SK-N-SH treated with all-trans-retinoic acid at 6 μM for 48 hours (cell line): ENCODE results near the gene PRCC.
"Not testable (repeated sequence)": the region's sequence is repeated elsewhere in the genome, so short reads cannot be mapped to it uniquely, and the experiment has no call there.

Source experiments
- ATAC-seq: fragments of 200-7000 bp; cut with Tn5 transposase; 3 replicates; pipeline ENCODE4 v1.9.1; 2020; ENCODE audit warnings: mild to moderate bottlenecking, moderate library complexity
- ARNTL ChIP-seq: fragments of 450-650 bp; formaldehyde crosslinking; IDR thresholded peaks from 2 replicates; pipeline ENCODE4 v1.5.0; 2020; ENCODE audit warnings: low read depth, mild to moderate bottlenecking, moderate library complexity, borderline replicate concordance
- BACH2 ChIP-seq: fragments of 250-450 bp; sonication (Bioruptor Pico); IDR thresholded peaks from 2 replicates; pipeline ENCODE4 v1.9.0; 2021; ENCODE audit warnings: mild to moderate bottlenecking, borderline replicate concordance
- CREB5 ChIP-seq: fragments of 250-450 bp; sonication (Bioruptor Pico); IDR thresholded peaks from 2 replicates; pipeline ENCODE4 v1.5.1; 2020; ENCODE audit warnings: low read depth, mild to moderate bottlenecking, moderate library complexity
- CSDC2 ChIP-seq: fragments of 250-450 bp; sonication (Bioruptor Pico); IDR thresholded peaks from 2 replicates; pipeline ENCODE4 v1.5.0; 2020; ENCODE audit warnings: mild to moderate bottlenecking, moderate library complexity
- ESRRG ChIP-seq: fragments of 250-450 bp; sonication (Bioruptor Pico); IDR thresholded peaks from 2 replicates; pipeline ENCODE4 v1.6.1; 2021; ENCODE audit warnings: mild to moderate bottlenecking
- ISL1 ChIP-seq: fragments of 250-450 bp; sonication (Bioruptor Pico); IDR thresholded peaks from 2 replicates; pipeline ENCODE4 v2.1.2; 2022; ENCODE audit warnings: mild to moderate bottlenecking, moderate library complexity
- OSR1 ChIP-seq: fragments of 250-450 bp; sonication (Bioruptor Pico); IDR thresholded peaks from 2 replicates; pipeline ENCODE4 v1.8.0; 2022; ENCODE audit warnings: moderate library complexity, mild to moderate bottlenecking, inconsistent platforms
- PATZ1 ChIP-seq: fragments of 250-450 bp; sonication (Bioruptor Pico); IDR thresholded peaks from 2 replicates; pipeline ENCODE4 v1.8.0; 2020; ENCODE audit warnings: mild to moderate bottlenecking, moderate library complexity, borderline replicate concordance
- POU6F1 ChIP-seq: fragments of 250-450 bp; sonication (Bioruptor Pico); IDR thresholded peaks from 2 replicates; pipeline ENCODE4 v1.8.0; 2021; ENCODE audit warnings: low read depth, mild to moderate bottlenecking, moderate library complexity, borderline replicate concordance
- PPARA ChIP-seq: fragments of 250-450 bp; sonication (Bioruptor Pico); IDR thresholded peaks from 2 replicates; pipeline ENCODE4 v1.5.0; 2020; ENCODE audit warnings: mild to moderate bottlenecking, borderline replicate concordance
- RARB ChIP-seq: fragments of 250-450 bp; sonication (Bioruptor Pico); IDR thresholded peaks from 2 replicates; pipeline ENCODE4 v1.8.0; 2021; ENCODE audit warnings: mild to moderate bottlenecking, moderate library complexity
- SNAI2 ChIP-seq: fragments of 250-450 bp; sonication (Bioruptor Pico); IDR thresholded peaks from 2 replicates; pipeline ENCODE4 v1.5.0; 2020; ENCODE audit warnings: mild to moderate bottlenecking, moderate library complexity
- TCF4 ChIP-seq: fragments of 250-450 bp; sonication (Bioruptor Pico); IDR thresholded peaks from 2 replicates; pipeline ENCODE4 v1.8.0; 2021; ENCODE audit warnings: mild to moderate bottlenecking, moderate library complexity, borderline replicate concordance
- TOX ChIP-seq: fragments of 250-450 bp; sonication (Bioruptor Pico); IDR thresholded peaks from 2 replicates; pipeline ENCODE4 v1.8.0; 2021; ENCODE audit warnings: mild to moderate bottlenecking, moderate library complexity, borderline replicate concordance
- TSHZ2 ChIP-seq: fragments of 250-450 bp; sonication (Bioruptor Pico); IDR thresholded peaks from 2 replicates; pipeline ENCODE4 v1.5.0; 2020; ENCODE audit warnings: mild to moderate bottlenecking, moderate library complexity
- ZFP3 ChIP-seq: fragments of 250-450 bp; sonication (Bioruptor Pico); IDR thresholded peaks from 2 replicates; pipeline ENCODE4 v1.5.0; 2020; ENCODE audit warnings: mild to moderate bottlenecking, moderate library complexity
- ZFP30 ChIP-seq: fragments of 450-650 bp; formaldehyde crosslinking; IDR thresholded peaks from 2 replicates; pipeline ENCODE4 v1.5.0; 2022; ENCODE audit warnings: mild to moderate bottlenecking, moderate library complexity
- ZNF565 ChIP-seq: fragments of 450-650 bp; formaldehyde crosslinking; conservative IDR thresholded peaks from 2 replicates; pipeline ENCODE4 v1.5.0; 2020; ENCODE audit warnings: low read depth, mild to moderate bottlenecking, moderate library complexity
- ZNF70 ChIP-seq: fragments of 450-650 bp; formaldehyde crosslinking; IDR thresholded peaks from 2 replicates; pipeline ENCODE4 v1.5.0; 2020; ENCODE audit warnings: mild to moderate bottlenecking, moderate library complexity
- ZNF8 ChIP-seq: fragments of 450-650 bp; formaldehyde crosslinking; IDR thresholded peaks from 2 replicates; pipeline ENCODE4 v1.5.0; 2020; ENCODE audit warnings: mild to moderate bottlenecking, moderate library complexity
- TF ChIP-seq, protein P1 (sequence below): fragments of 250-450 bp; sonication (Bioruptor Pico); IDR thresholded peaks from 2 replicates; pipeline ENCODE4 v1.5.1; 2021; ENCODE audit warnings: mild to moderate bottlenecking, moderate library complexity

Gene PRCC

DNA sequence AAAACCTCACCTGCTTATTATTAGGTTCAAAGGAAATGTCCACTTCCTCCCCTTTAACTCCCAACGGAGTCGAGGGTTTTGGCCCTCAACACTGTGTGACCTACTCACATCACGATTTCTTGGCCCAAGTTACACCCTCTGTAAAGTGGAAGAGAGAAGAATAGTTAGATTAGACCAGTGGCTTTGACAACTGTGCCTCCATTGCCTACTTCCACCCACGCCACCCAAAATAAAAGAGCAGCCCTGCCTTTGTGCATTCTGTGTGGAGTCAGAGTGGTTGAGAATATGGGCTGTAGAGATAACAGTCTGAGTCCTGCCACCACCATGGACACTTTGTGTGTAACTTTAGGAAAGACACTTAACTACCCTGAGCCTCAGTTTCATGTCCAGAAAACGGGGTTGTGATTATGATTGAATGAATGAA lies 11.8 kb upstream of the PRCC start:
- no peak for TF ChIP-seq CSDC2 (CRISPR knock-in tag)
- TF ChIP-seq ZFP30, result no peak
- TF ChIP-seq ESRRG, result no peak
- no peak for TF ChIP-seq ARNTL (CRISPR knock-in tag)
- no peak for TF ChIP-seq TCF4
- no peak for TF ChIP-seq ZNF70
- no peak for TF ChIP-seq BACH2 (CRISPR knock-in tag)
- TF ChIP-seq ISL1 (CRISPR knock-in tag), result no peak
- no peak for TF ChIP-seq PPARA (CRISPR knock-in tag)
- TF ChIP-seq ZNF565 (CRISPR knock-in tag), result no peak
- TF ChIP-seq TOX (CRISPR knock-in tag), result no peak
- no peak for TF ChIP-seq TSHZ2 (CRISPR knock-in tag)
- TF ChIP-seq RARB (CRISPR knock-in tag), result no peak
- no peak for TF ChIP-seq POU6F1 (CRISPR knock-in tag)
- ATAC-seq, result no peak

DNA sequence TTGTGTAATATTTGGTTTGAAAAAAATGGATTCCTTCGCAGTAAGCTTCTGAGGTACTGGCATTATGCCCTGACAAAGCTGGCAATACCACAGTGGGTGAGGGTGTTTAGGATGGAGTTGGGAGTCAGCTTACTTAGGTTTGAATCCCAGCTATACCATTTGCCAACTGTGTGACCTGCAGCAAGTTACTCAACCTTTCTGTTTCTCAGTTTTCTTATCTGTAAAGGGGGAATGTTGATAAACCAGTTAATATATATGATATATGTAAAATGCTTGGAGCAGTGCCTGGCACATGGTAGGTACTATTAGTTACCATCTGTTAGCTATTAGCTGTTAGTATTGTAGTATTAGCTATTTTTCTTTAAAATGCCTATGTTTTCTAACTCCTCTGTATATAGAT lies 11.0 kb upstream of the PRCC start:
- no peak for ATAC-seq
- TF ChIP-seq PPARA (CRISPR knock-in tag) (no peak), ARNTL (CRISPR knock-in tag) (no peak), OSR1 (CRISPR knock-in tag) (no peak), ZNF8 (CRISPR knock-in tag) (no peak), BACH2 (CRISPR knock-in tag) (no peak), ESRRG (no peak), SNAI2 (CRISPR knock-in tag) (no peak), POU6F1 (CRISPR knock-in tag) (no peak)
- TF ChIP-seq, protein P1, sequence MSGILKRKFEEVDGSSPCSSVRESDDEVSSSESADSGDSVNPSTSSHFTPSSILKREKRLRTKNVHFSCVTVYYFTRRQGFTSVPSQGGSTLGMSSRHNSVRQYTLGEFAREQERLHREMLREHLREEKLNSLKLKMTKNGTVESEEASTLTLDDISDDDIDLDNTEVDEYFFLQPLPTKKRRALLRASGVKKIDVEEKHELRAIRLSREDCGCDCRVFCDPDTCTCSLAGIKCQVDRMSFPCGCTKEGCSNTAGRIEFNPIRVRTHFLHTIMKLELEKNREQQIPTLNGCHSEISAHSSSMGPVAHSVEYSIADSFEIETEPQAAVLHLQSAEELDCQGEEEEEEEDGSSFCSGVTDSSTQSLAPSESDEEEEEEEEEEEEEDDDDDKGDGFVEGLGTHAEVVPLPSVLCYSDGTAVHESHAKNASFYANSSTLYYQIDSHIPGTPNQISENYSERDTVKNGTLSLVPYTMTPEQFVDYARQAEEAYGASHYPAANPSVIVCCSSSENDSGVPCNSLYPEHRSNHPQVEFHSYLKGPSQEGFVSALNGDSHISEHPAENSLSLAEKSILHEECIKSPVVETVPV (CRISPR knock-in tag), result no peak
- TF ChIP-seq, all 23 proteins: peak for 0

DNA sequence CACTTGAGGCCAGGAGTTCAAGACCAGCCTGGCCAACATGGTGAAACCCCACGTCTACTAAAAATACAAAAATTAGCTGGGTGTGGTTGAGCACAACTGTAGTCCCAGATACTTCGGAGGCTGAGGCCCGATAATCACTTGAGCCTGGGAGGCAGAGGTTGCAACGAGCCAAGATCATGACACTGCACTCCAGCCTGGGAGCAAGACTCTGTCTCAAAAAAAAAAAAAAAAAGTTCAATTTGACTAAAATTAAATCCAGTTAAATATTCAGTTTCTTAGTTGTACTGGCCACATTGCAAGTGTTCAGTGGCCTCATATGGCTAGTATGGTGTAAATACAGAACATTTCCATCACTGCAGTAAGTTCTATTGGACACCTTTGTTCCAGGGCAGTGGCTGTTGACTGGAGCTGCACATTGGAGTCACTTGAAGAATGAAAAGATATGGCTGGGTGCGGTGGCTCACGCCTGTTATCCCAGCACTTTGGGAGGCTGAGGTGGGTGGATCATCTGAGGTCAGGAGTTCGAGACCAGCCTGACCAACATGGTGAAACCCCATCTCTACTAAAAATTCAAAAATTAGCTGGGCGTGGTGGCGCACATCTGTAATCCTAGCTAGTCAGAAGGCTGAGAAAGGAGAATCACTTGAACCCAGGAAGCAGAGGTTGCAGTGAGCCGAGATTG lies 9.6 kb upstream of the PRCC start:
- ATAC-seq, result not testable (repeated sequence)

- no peak; the same call in 2 of the 3 replicates for ATAC-seq
- TF ChIP-seq ZFP3 (CRISPR knock-in tag) (no peak), ZNF70 (no peak), ZNF8 (CRISPR knock-in tag) (no peak), ARNTL (CRISPR knock-in tag) (no peak), ZNF565 (CRISPR knock-in tag) (no peak), CSDC2 (CRISPR knock-in tag) (no peak), CREB5 (CRISPR knock-in tag) (no peak), PATZ1 (no peak)
- TF ChIP-seq, protein P1 (CRISPR knock-in tag), result no peak
Measured at GRCh38 chr1:156760092-156760795, 7.1 kb upstream of the PRCC start.
